Measurements from ENCODE around the gene IL26.
A peak's percentile ranks its signal among the peaks of the same experiment; 100 is the strongest.

Gene IL26

GRCh38 chr12:68225576-68226476 is at the start of gene IL26:
Gene IL26 (minus strand): TSS chr12:68225810. CDS start chr12:68225756, 54 bp downstream.
- no peak for DNase-seq

GRCh38 chr12:68272732-68273131 is 47.1 kb upstream of the IL26 start:
- DNase-seq: no peak

GRCh38 chr12:68271346-68271745 is 45.7 kb upstream of the IL26 start:
- DNase-seq: no peak

- no peak for DNase-seq
Observed at GRCh38 chr12:68270358-68270757, 44.7 kb upstream of the IL26 start.

GRCh38 chr12:68269779-68270178 is 44.2 kb upstream of the IL26 start:
- no peak for DNase-seq

- no peak for DNase-seq
Observed at GRCh38 chr12:68268967-68269366, 43.4 kb upstream of the IL26 start.

GRCh38 chr12:68267892-68268396 is 42.3 kb upstream of the IL26 start:
- DNase-seq: no peak

GRCh38 chr12:68264857-68265256 is 39.2 kb upstream of the IL26 start:
- no peak for DNase-seq

- no peak for DNase-seq
Observed at GRCh38 chr12:68264158-68264855, 38.7 kb upstream of the IL26 start.

GRCh38 chr12:68263366-68263765 is 37.8 kb upstream of the IL26 start:
- no peak for DNase-seq

GRCh38 chr12:68261896-68262295 is 36.3 kb upstream of the IL26 start:
- no peak for DNase-seq

- DNase-seq: no peak
Observed at GRCh38 chr12:68260153-68260552, 34.5 kb upstream of the IL26 start.

- no peak for DNase-seq
Observed at GRCh38 chr12:68259318-68259940, 33.8 kb upstream of the IL26 start.

GRCh38 chr12:68253504-68253903 is 27.9 kb upstream of the IL26 start, which contains the start of gene IL22:
Gene IL22 (minus strand): TSS chr12:68253604. CDS start chr12:68253448, 156 bp downstream.
- DNase-seq: no peak

GRCh38 chr12:68252077-68252476 is 26.5 kb upstream of the IL26 start:
- DNase-seq: no peak

- DNase-seq: no peak
Observed at GRCh38 chr12:68250454-68250853, 24.8 kb upstream of the IL26 start.

GRCh38 chr12:68247785-68248184 is 22.2 kb upstream of the IL26 start:
- no peak for DNase-seq

GRCh38 chr12:68246350-68246749 is 20.7 kb upstream of the IL26 start:
- no peak for DNase-seq

GRCh38 chr12:68245180-68246021 is 19.8 kb upstream of the IL26 start:
- DNase-seq: no peak

GRCh38 chr12:68242777-68243176 is 17.2 kb upstream of the IL26 start:
- no peak for DNase-seq

- DNase-seq: peak; percentile 40
Observed at GRCh38 chr12:68240975-68241374, 15.4 kb upstream of the IL26 start.

- DNase-seq: no peak
Observed at GRCh38 chr12:68240079-68240478, 14.5 kb upstream of the IL26 start.

All from activated T-cell treated with anti-CD3 and anti-CD28 coated beads for 4 hours (primary cell).